ENCODE results near the gene NDUFS3.

Gene NDUFS3

GRCh38 chr11:47616726-47617416 is 38.0 kb downstream of the NDUFS3 start:
- H3K9me3 ChIP-seq (ENCODE audit: insufficient read depth, low read length) = no peaks in the 10 kb centered on the region
- H3K4me2 ChIP-seq (ENCODE audit: low read length) = no peak overlapping the region

GRCh38 chr11:47617417-47617809 is 38.5 kb downstream of the NDUFS3 start:
- Histone ChIP-seq H3K27me3 (ENCODE audit: low read depth, low read length) (no peaks in the 10 kb centered on the region), H3K9me3 (ENCODE audit: insufficient read depth, low read length) (no peaks in the 10 kb centered on the region), H3K4me3 (ENCODE audit: low read length) (no peak overlapping the region), H3K4me2 (ENCODE audit: low read length) (no peak overlapping the region), H2AFZ (ENCODE audit: low read depth, low read length) (no peak overlapping the region), H3K4me1 (ENCODE audit: low read length) (peaks cover 12% of the 10 kb centered on the region), H3K27ac (ENCODE audit: low read length) (no peak overlapping the region), H3K79me2 (ENCODE audit: low read length) (no peaks in the 10 kb centered on the region), H3K36me3 (replicated peaks; ENCODE audit: low read depth, low read length) (peaks cover 14% of the 10 kb centered on the region), H3K9ac (ENCODE audit: low read length) (no peak overlapping the region), H4K20me1 (ENCODE audit: insufficient read depth, low read length) (no peaks in the 10 kb centered on the region)
- TF ChIP-seq EZH2phosphoT487 (IDR thresholded peaks at IDR 0.05; ENCODE audit: low read depth) (no peak), CTCF (IDR thresholded peaks at IDR 0.05; ENCODE audit: low read depth, low read length) (no peak)

More at GRCh38 chr11:47616726-47617416, 38.0 kb downstream of the NDUFS3 start:
- H2AFZ ChIP-seq (ENCODE audit: low read depth, low read length) = no peak overlapping the region
- no peak overlapping the region for H3K27ac ChIP-seq (ENCODE audit: low read length)
- H3K36me3 ChIP-seq (replicated peaks; ENCODE audit: low read depth, low read length) = peaks cover 10% of the 10 kb centered on the region
- no peaks in the 10 kb centered on the region for H4K20me1 ChIP-seq (ENCODE audit: insufficient read depth, low read length)
- TF ChIP-seq CTCF (IDR thresholded peaks at IDR 0.05; ENCODE audit: low read depth, low read length) (peak; percentile 82), EZH2phosphoT487 (IDR thresholded peaks at IDR 0.05; ENCODE audit: low read depth) (no peak)
- no peaks in the 10 kb centered on the region for H3K79me2 ChIP-seq (ENCODE audit: low read length)
- H3K4me1 ChIP-seq (ENCODE audit: low read length) = peaks cover 17% of the 10 kb centered on the region
- H3K27me3 ChIP-seq (ENCODE audit: low read depth, low read length) = no peaks in the 10 kb centered on the region
- H3K9ac ChIP-seq (ENCODE audit: low read length) = no peak overlapping the region
- no peak overlapping the region for H3K4me3 ChIP-seq (ENCODE audit: low read length)

GRCh38 chr11:47620836-47621378 is 42.0 kb downstream of the NDUFS3 start:
- Histone ChIP-seq H3K4me3 (ENCODE audit: low read length) (no peak overlapping the region), H3K27ac (ENCODE audit: low read length) (no peak overlapping the region), H3K4me1 (ENCODE audit: low read length) (peaks cover 12% of the 10 kb centered on the region), H3K9ac (ENCODE audit: low read length) (no peak overlapping the region), H3K9me3 (ENCODE audit: insufficient read depth, low read length) (no peaks in the 10 kb centered on the region), H4K20me1 (ENCODE audit: insufficient read depth, low read length) (no peaks in the 10 kb centered on the region), H3K79me2 (ENCODE audit: low read length) (no peaks in the 10 kb centered on the region), H3K36me3 (replicated peaks; ENCODE audit: low read depth, low read length) (peaks cover 22% of the 10 kb centered on the region), H3K4me2 (ENCODE audit: low read length) (no peak overlapping the region), H2AFZ (ENCODE audit: low read depth, low read length) (no peak overlapping the region), H3K27me3 (ENCODE audit: low read depth, low read length) (no peaks in the 10 kb centered on the region)
- TF ChIP-seq CTCF (IDR thresholded peaks at IDR 0.05; ENCODE audit: low read depth, low read length) (no peak), EZH2phosphoT487 (IDR thresholded peaks at IDR 0.05; ENCODE audit: low read depth) (no peak)

- Histone ChIP-seq H3K4me2 (ENCODE audit: low read length) (no peak overlapping the region), H2AFZ (ENCODE audit: low read depth, low read length) (no peak overlapping the region), H3K9me3 (ENCODE audit: insufficient read depth, low read length) (no peaks in the 10 kb centered on the region), H3K27me3 (ENCODE audit: low read depth, low read length) (no peaks in the 10 kb centered on the region), H3K27ac (ENCODE audit: low read length) (no peak overlapping the region), H3K4me3 (ENCODE audit: low read length) (no peak overlapping the region), H4K20me1 (ENCODE audit: insufficient read depth, low read length) (no peaks in the 10 kb centered on the region), H3K79me2 (ENCODE audit: low read length) (no peaks in the 10 kb centered on the region), H3K9ac (ENCODE audit: low read length) (no peak overlapping the region), H3K4me1 (ENCODE audit: low read length) (no peaks in the 10 kb centered on the region), H3K36me3 (replicated peaks; ENCODE audit: low read depth, low read length) (peaks cover 43% of the 10 kb centered on the region)
- TF ChIP-seq EZH2phosphoT487 (IDR thresholded peaks at IDR 0.05; ENCODE audit: low read depth) = no peak
- TF ChIP-seq CTCF (IDR thresholded peaks at IDR 0.05; ENCODE audit: low read depth, low read length) = no peak
Observed at GRCh38 chr11:47626234-47626633, 47.4 kb downstream of the NDUFS3 start.
